Neural progenitor cell (in vitro differentiated cells): Measurements from ENCODE around the gene IL26.

Source experiments
- EZH2 ChIP-seq: fragments of 200-600 bp; sonication (generic); IDR thresholded peaks from 2 replicates; pipeline ENCODE4 v1.6.1; 2017; ENCODE audit warnings: antibody characterized with exemption, mild to moderate bottlenecking, moderate library complexity
- EZH2phosphoT487 ChIP-seq: fragments of 200-600 bp; sonication (generic); IDR thresholded peaks from 2 replicates; pipeline ENCODE4 v1.6.1; 2017; ENCODE audit warnings: antibody characterized with exemption
- TF ChIP-seq, protein P1 (sequence below): fragments of 200-600 bp; sonication (generic); IDR thresholded peaks from 2 replicates; pipeline ENCODE4 v1.5.1; 2017; ENCODE audit warnings: antibody characterized with exemption, mild to moderate bottlenecking

DNA sequence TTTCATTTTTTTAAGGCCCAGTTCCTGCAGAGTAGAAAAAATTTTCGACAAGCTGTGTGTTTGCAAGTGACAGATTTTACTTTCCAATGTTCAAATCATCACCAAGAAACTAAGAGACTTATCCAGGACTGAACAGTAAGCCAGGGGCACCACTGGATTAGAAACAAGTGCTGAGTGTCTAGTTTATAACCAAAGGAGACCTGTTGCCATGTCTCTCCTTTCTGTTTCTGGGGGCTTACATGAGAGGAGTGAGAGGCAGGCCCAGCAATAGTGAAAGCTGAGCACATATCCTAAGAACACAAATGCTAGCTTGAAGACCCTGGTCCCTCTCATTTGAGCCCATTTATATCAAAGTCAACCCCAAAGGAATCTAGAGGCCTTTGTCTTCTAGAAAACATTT, 69.0 kb downstream of the IL26 start:
- TF ChIP-seq, protein P1, sequence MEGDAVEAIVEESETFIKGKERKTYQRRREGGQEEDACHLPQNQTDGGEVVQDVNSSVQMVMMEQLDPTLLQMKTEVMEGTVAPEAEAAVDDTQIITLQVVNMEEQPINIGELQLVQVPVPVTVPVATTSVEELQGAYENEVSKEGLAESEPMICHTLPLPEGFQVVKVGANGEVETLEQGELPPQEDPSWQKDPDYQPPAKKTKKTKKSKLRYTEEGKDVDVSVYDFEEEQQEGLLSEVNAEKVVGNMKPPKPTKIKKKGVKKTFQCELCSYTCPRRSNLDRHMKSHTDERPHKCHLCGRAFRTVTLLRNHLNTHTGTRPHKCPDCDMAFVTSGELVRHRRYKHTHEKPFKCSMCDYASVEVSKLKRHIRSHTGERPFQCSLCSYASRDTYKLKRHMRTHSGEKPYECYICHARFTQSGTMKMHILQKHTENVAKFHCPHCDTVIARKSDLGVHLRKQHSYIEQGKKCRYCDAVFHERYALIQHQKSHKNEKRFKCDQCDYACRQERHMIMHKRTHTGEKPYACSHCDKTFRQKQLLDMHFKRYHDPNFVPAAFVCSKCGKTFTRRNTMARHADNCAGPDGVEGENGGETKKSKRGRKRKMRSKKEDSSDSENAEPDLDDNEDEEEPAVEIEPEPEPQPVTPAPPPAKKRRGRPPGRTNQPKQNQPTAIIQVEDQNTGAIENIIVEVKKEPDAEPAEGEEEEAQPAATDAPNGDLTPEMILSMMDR, result no peak
- no peak for TF ChIP-seq EZH2
- TF ChIP-seq EZH2phosphoT487, result no peak
